Neural cell (in vitro differentiated cells): ENCODE measurements around the gene IFTAP.
A peak's percentile ranks its signal among the peaks of the same experiment; 100 is the strongest.

Source experiments
- EP300 ChIP-seq: fragments of 450-650 bp; conservative IDR thresholded peaks from 2 replicates; pipeline ENCODE4 v1.6.1; 2014; ENCODE audit warnings: antibody characterized with exemption, mild to moderate bottlenecking, moderate library complexity; ENCODE audit not compliant: poor library complexity, severe bottlenecking
- EZH2 ChIP-seq: fragments of 200-600, 300-800 bp; shearing (Covaris generic), sonication (generic); IDR thresholded peaks from 2 replicates; pipeline ENCODE4 v1.6.1; 2014; ENCODE audit warnings: antibody characterized with exemption, low read length, borderline replicate concordance, mild to moderate bottlenecking; ENCODE audit not compliant: insufficient read depth, poor library complexity, severe bottlenecking
- MXI1 ChIP-seq: fragments of 450-650 bp; conservative IDR thresholded peaks from 2 replicates; pipeline ENCODE4 v1.6.1; 2014; ENCODE audit warnings: antibody characterized with exemption, mild to moderate bottlenecking; ENCODE audit not compliant: poor library complexity, severe bottlenecking
- POLR2AphosphoS5 ChIP-seq: IDR thresholded peaks from 2 replicates; pipeline ENCODE4 v1.6.1; 2012
- RAD21 ChIP-seq: fragments of 450-650 bp; conservative IDR thresholded peaks from 2 replicates; pipeline ENCODE4 v1.6.1; 2014; ENCODE audit warnings: antibody characterized with exemption, mild to moderate bottlenecking, moderate library complexity
- SMC3 ChIP-seq: fragments of 450-650 bp; conservative IDR thresholded peaks from 2 replicates; pipeline ENCODE4 v1.6.1; 2014; ENCODE audit warnings: antibody characterized with exemption, mild to moderate bottlenecking, moderate library complexity; ENCODE audit not compliant: poor library complexity
- TAF1 ChIP-seq: IDR thresholded peaks from 2 replicates; pipeline ENCODE4 v1.6.1; 2012; ENCODE audit warnings: low read depth
- TF ChIP-seq, protein P1 (sequence below): fragments of 450-650 bp; IDR thresholded peaks from 2 replicates; pipeline ENCODE4 v1.5.1; 2014; ENCODE audit warnings: antibody characterized with exemption, mild to moderate bottlenecking, moderate library complexity; ENCODE audit not compliant: poor library complexity, severe bottlenecking
- TF ChIP-seq, protein P2 (sequence below): IDR thresholded peaks from 2 replicates; pipeline ENCODE4 v1.6.1; 2012; ENCODE audit warnings: borderline replicate concordance

DNA sequence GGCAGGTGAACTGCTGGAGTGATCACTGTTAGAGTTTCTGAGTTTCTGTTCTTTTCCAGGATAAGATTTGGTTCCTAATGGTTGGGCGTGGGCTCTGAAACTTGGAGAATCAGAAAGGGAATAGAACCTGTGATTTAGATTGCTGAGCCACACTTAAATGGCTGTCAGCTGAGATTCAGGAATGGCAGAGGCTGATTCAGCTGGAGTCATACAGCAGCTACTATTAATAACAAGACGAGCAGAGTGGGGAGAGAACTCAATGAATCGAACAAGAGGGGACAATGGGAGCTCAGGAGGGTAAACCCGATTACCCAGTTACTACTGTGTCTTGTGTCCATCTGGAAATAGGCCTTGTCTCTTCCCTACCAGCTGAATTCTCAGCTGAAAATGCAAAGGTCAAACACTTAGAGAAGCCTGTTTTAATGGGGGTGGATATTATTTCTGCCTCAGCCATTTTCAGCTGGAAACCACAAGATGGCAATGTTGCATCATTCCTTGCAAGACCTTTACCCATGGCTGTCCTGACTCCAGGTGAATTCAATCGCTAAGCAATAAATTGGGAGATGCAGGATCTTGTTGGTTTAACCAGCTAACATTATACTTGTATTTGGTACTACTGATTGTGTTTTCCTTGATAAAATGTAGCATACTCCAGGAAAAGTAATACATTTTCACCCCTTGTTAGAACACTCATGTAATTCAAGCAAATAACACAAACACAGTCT is 108.2 kb downstream of the IFTAP start:
- TF ChIP-seq, protein P1, sequence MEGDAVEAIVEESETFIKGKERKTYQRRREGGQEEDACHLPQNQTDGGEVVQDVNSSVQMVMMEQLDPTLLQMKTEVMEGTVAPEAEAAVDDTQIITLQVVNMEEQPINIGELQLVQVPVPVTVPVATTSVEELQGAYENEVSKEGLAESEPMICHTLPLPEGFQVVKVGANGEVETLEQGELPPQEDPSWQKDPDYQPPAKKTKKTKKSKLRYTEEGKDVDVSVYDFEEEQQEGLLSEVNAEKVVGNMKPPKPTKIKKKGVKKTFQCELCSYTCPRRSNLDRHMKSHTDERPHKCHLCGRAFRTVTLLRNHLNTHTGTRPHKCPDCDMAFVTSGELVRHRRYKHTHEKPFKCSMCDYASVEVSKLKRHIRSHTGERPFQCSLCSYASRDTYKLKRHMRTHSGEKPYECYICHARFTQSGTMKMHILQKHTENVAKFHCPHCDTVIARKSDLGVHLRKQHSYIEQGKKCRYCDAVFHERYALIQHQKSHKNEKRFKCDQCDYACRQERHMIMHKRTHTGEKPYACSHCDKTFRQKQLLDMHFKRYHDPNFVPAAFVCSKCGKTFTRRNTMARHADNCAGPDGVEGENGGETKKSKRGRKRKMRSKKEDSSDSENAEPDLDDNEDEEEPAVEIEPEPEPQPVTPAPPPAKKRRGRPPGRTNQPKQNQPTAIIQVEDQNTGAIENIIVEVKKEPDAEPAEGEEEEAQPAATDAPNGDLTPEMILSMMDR, result peak; percentile 98
- no peak for TF ChIP-seq EP300
- TF ChIP-seq EZH2, result no peak
- TF ChIP-seq SMC3, result peak; percentile 97
- TF ChIP-seq, protein P2, sequence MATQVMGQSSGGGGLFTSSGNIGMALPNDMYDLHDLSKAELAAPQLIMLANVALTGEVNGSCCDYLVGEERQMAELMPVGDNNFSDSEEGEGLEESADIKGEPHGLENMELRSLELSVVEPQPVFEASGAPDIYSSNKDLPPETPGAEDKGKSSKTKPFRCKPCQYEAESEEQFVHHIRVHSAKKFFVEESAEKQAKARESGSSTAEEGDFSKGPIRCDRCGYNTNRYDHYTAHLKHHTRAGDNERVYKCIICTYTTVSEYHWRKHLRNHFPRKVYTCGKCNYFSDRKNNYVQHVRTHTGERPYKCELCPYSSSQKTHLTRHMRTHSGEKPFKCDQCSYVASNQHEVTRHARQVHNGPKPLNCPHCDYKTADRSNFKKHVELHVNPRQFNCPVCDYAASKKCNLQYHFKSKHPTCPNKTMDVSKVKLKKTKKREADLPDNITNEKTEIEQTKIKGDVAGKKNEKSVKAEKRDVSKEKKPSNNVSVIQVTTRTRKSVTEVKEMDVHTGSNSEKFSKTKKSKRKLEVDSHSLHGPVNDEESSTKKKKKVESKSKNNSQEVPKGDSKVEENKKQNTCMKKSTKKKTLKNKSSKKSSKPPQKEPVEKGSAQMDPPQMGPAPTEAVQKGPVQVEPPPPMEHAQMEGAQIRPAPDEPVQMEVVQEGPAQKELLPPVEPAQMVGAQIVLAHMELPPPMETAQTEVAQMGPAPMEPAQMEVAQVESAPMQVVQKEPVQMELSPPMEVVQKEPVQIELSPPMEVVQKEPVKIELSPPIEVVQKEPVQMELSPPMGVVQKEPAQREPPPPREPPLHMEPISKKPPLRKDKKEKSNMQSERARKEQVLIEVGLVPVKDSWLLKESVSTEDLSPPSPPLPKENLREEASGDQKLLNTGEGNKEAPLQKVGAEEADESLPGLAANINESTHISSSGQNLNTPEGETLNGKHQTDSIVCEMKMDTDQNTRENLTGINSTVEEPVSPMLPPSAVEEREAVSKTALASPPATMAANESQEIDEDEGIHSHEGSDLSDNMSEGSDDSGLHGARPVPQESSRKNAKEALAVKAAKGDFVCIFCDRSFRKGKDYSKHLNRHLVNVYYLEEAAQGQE, result no peak
- no peak for TF ChIP-seq POLR2AphosphoS5
- TF ChIP-seq RAD21, result peak; percentile 99
- TF ChIP-seq TAF1, result no peak
- no peak for TF ChIP-seq MXI1
